ENCODE data around the gene PNPLA7. TPM values are rescaled to one million over a fixed set of nuclear protein-coding genes. Genes with fewer than 3 reads are reported as not detected.
A peak's percentile ranks its signal among the peaks of the same experiment; 100 is the strongest.
"Not testable (repeated sequence)": the region's sequence is repeated elsewhere in the genome, so short reads cannot be mapped to it uniquely, and the experiment has no call there.

PNPLA7 gene
- polyA plus RNA-seq, 6 donors from 2014 or later, result 3.0 to 6.5 (median 5.8) TPM

GRCh38 chr9:137564817-137565411 is 14.7 kb upstream of the PNPLA7 start:
- DNase-seq (no peak), ATAC-seq (ENCODE audit: low read depth in 2 of 2) (peak in 1 of 2 donors; percentile 30)
- Mint-ChIP-seq H3K27ac (peak overlapping the region in 3 of 6 donors; percentile 72 to 80 (median 76)), H3K27me3 (no peaks in the 10 kb centered on the region), H3K9me3 (peaks cover 0 to 9% (median 4%) of the 10 kb centered on the region in 7 donors), H3K36me3 (peaks cover 8 to 17% of the 10 kb centered on the region in 2 donors), H3K4me1 (peaks cover 19 to 30% (median 26%) of the 10 kb centered on the region in 3 donors), H3K4me3 (no peak overlapping the region)

- Mint-ChIP-seq H3K9me3 (peaks cover 0 to 9% (median 4%) of the 10 kb centered on the region in 7 donors), H3K36me3 (peaks cover 8 to 21% of the 10 kb centered on the region in 2 donors), H3K4me3 (peak overlapping the region in 2 of 8 donors; percentile 45 to 73), H3K27ac (peak overlapping the region in 3 of 6 donors; percentile 66 to 80 (median 74)), H3K27me3 (no peaks in the 10 kb centered on the region), H3K4me1 (peaks cover 19 to 27% (median 26%) of the 10 kb centered on the region in 3 donors)
- no peak for ATAC-seq (ENCODE audit: low read depth in 2 of 2)
- no peak for DNase-seq
Observed at GRCh38 chr9:137564134-137564533, 13.9 kb upstream of the PNPLA7 start.

- Mint-ChIP-seq H3K27ac (peak overlapping the region in 1 of 6 donors; percentile 74), H3K4me1 (peaks cover 0 to 10% (median 7%) of the 10 kb centered on the region in 3 donors), H3K36me3 (peaks cover 12 to 16% of the 10 kb centered on the region in 2 donors), H3K27me3 (no peaks in the 10 kb centered on the region), H3K4me3 (no peak overlapping the region), H3K9me3 (peaks cover 0 to 1% (median 0%) of the 10 kb centered on the region in 7 donors)
- no peak for DNase-seq
- ATAC-seq (ENCODE audit: low read depth in 2 of 2), result no peak
Observed at GRCh38 chr9:137558127-137558526, 7.9 kb upstream of the PNPLA7 start.

- ATAC-seq (ENCODE audit: low read depth in 2 of 2) (no peak), DNase-seq (no peak)
- Mint-ChIP-seq H3K27ac (peak overlapping the region in 2 of 6 donors; percentile 44 to 78), H3K4me3 (no peak overlapping the region), H3K9me3 (no peaks in the 10 kb centered on the region), H3K36me3 (peaks cover 12 to 15% of the 10 kb centered on the region in 2 donors), H3K4me1 (peaks cover 6 to 15% (median 9%) of the 10 kb centered on the region in 3 donors), H3K27me3 (no peaks in the 10 kb centered on the region)
Observed at GRCh38 chr9:137556069-137556838, 6.1 kb upstream of the PNPLA7 start.

GRCh38 chr9:137555179-137555578 is 5.0 kb upstream of the PNPLA7 start:
- H3K36me3 Mint-ChIP-seq, result peaks cover 12 to 15% of the 10 kb centered on the region in 2 donors

GRCh38 chr9:137554349-137554748 is 4.1 kb upstream of the PNPLA7 start:
- ATAC-seq (ENCODE audit: low read depth in 2 of 2) (no peak), DNase-seq (no peak)
- H3K4me1 Mint-ChIP-seq, result peaks cover 16 to 25% (median 20%) of the 10 kb centered on the region in 3 donors
- H3K36me3 Mint-ChIP-seq, result peaks cover 11 to 12% of the 10 kb centered on the region in 2 donors
- H3K27ac Mint-ChIP-seq, result no peak overlapping the region
- H3K9me3 Mint-ChIP-seq, result no peaks in the 10 kb centered on the region
- H3K27me3 Mint-ChIP-seq, result no peaks in the 10 kb centered on the region
- H3K4me3 Mint-ChIP-seq, result peak overlapping the region in 1 of 8 donors; percentile 52

More at GRCh38 chr9:137555179-137555578, 5.0 kb upstream of the PNPLA7 start:
- Mint-ChIP-seq H3K4me3 (peak overlapping the region in 1 of 8 donors; percentile 52), H3K27me3 (no peaks in the 10 kb centered on the region), H3K9me3 (no peaks in the 10 kb centered on the region), H3K27ac (peak overlapping the region in 1 of 6 donors; percentile 21), H3K4me1 (peaks cover 8 to 17% (median 12%) of the 10 kb centered on the region in 3 donors)
- ATAC-seq (ENCODE audit: low read depth in 2 of 2) (no peak), DNase-seq (no peak)

GRCh38 chr9:137553654-137554053 is 3.5 kb upstream of the PNPLA7 start:
- H3K27me3 Mint-ChIP-seq; DNase-seq; ATAC-seq (ENCODE audit: low read depth in 2 of 2); H3K9me3 Mint-ChIP-seq; H3K27ac Mint-ChIP-seq: not testable (repeated sequence)
- Mint-ChIP-seq H3K4me1 (peaks cover 23 to 30% (median 24%) of the 10 kb centered on the region in 3 donors), H3K36me3 (peaks cover 11 to 12% of the 10 kb centered on the region in 2 donors), H3K4me3 (peak overlapping the region in 2 of 8 donors; percentile 78 to 84)

GRCh38 chr9:137552022-137552768 is 2.0 kb upstream of the PNPLA7 start:
- peak; percentile 3 to 4 for ATAC-seq (ENCODE audit: low read depth in 2 of 2)
- peak overlapping the region in 5 of 6 donors; percentile 22 to 88 (median 78) for H3K27ac Mint-ChIP-seq
- peak overlapping the region; percentile 79 to 97 (median 85) for H3K4me3 Mint-ChIP-seq
- no peaks in the 10 kb centered on the region for H3K9me3 Mint-ChIP-seq
- DNase-seq, result no peak
- peaks cover 11 to 12% of the 10 kb centered on the region in 2 donors for H3K36me3 Mint-ChIP-seq
- H3K4me1 Mint-ChIP-seq, result peaks cover 29 to 39% (median 36%) of the 10 kb centered on the region in 3 donors
- H3K27me3 Mint-ChIP-seq, result no peaks in the 10 kb centered on the region

- peaks cover 11 to 12% of the 10 kb centered on the region in 2 donors for H3K36me3 Mint-ChIP-seq
- H3K4me1 Mint-ChIP-seq, result peaks cover 29 to 44% (median 42%) of the 10 kb centered on the region in 3 donors
- H3K27me3 Mint-ChIP-seq, result no peaks in the 10 kb centered on the region
- H3K9me3 Mint-ChIP-seq, result no peaks in the 10 kb centered on the region
- DNase-seq (peak; percentile 89), ATAC-seq (ENCODE audit: low read depth in 2 of 2) (peak; percentile 81 to 82)
- peak within 1 kb of the TSS; percentile 79 to 97 (median 88) for H3K4me3 Mint-ChIP-seq
- peak within 1 kb of the TSS in 5 of 6 donors; percentile 22 to 88 (median 78) for H3K27ac Mint-ChIP-seq
Observed at GRCh38 chr9:137551264-137552021, 1.2 kb upstream of the PNPLA7 start, which contains the start of gene MRPL41. Gene MRPL41, plus strand, starts transcription at chr9:137551879. Its CDS starts 203 bp downstream, at chr9:137552082.

- not testable (repeated sequence) for H3K9me3 Mint-ChIP-seq, H3K27me3 Mint-ChIP-seq, DNase-seq
- Mint-ChIP-seq H3K4me1 (peaks cover 33 to 49% (median 46%) of the 10 kb centered on the region in 3 donors), H3K4me3 (peak overlapping the region; percentile 62 to 97 (median 82)), H3K27ac (peak overlapping the region in 2 of 6 donors; percentile 76 to 79), H3K36me3 (peaks cover 10 to 12% of the 10 kb centered on the region in 2 donors)
- ATAC-seq (ENCODE audit: low read depth in 2 of 2), result peak; percentile 6 to 9
Observed at GRCh38 chr9:137550958-137551263, 709 bp upstream of the PNPLA7 start.

GRCh38 chr9:137547687-137548543 is 2.3 kb downstream of the PNPLA7 start:
- DNase-seq (no peak), ATAC-seq (ENCODE audit: low read depth in 2 of 2) (no peak)
- no peaks in the 10 kb centered on the region for H3K27me3 Mint-ChIP-seq
- H3K36me3 Mint-ChIP-seq, result no peaks in the 10 kb centered on the region
- H3K9me3 Mint-ChIP-seq, result no peaks in the 10 kb centered on the region
- H3K4me3 Mint-ChIP-seq, result peak overlapping the region in 7 of 8 donors; percentile 49 to 97 (median 81)
- H3K27ac Mint-ChIP-seq, result peak overlapping the region in 5 of 6 donors; percentile 12 to 95 (median 83)
- peaks cover 39 to 56% (median 41%) of the 10 kb centered on the region in 3 donors for H3K4me1 Mint-ChIP-seq

- peaks cover 30 to 48% (median 33%) of the 10 kb centered on the region in 3 donors for H3K4me1 Mint-ChIP-seq
- no peaks in the 10 kb centered on the region for H3K36me3 Mint-ChIP-seq
- DNase-seq (no peak), ATAC-seq (ENCODE audit: low read depth in 2 of 2) (no peak)
- no peaks in the 10 kb centered on the region for H3K9me3 Mint-ChIP-seq
- H3K4me3 Mint-ChIP-seq, result no peak overlapping the region
- no peak overlapping the region for H3K27ac Mint-ChIP-seq
- H3K27me3 Mint-ChIP-seq, result no peaks in the 10 kb centered on the region
Observed at GRCh38 chr9:137545123-137545522, 5.1 kb downstream of the PNPLA7 start.

Measured in naive B cell (primary cell).